Endometrial microvascular endothelial cells (primary cell): ENCODE data around the gene CSNK1G2. TPM values are rescaled to one million over a fixed set of nuclear protein-coding genes. Genes with fewer than 3 reads are reported as not detected.

Experiments used
- total RNA-seq: library from RNA; depleted of rRNA; stranded (reverse); fragments of >200 nt; gene quantifications from one replicate; pipeline ENCODE4 v1.2.3, GENCODE V29; 2015; ENCODE audit errors: inconsistent ontology term

The CSNK1G2 gene
- total RNA-seq, 1 donor from 2014 or later = 63.7 TPM

Other genes with a start within 250 kb of the CSNK1G2 start
- not detected for gene ONECUT3, start 187.7 kb upstream of the CSNK1G2 start, total RNA-seq
- gene ATP8B3, start 128.9 kb upstream of the CSNK1G2 start, total RNA-seq = 2.0 TPM
- 15.7 TPM for gene REXO1, start 92.7 kb upstream of the CSNK1G2 start, total RNA-seq
- gene KLF16, start 77.6 kb upstream of the CSNK1G2 start, total RNA-seq = 12.9 TPM
- gene ABHD17A, start 55.7 kb upstream of the CSNK1G2 start, total RNA-seq = 149 TPM
- 15.5 TPM for gene ADAT3, start 35.8 kb upstream of the CSNK1G2 start, total RNA-seq
- gene SCAMP4, start 35.8 kb upstream of the CSNK1G2 start, total RNA-seq = 83.0 TPM
- gene BTBD2, start 74.5 kb downstream of the CSNK1G2 start, total RNA-seq = 88.5 TPM
- gene MKNK2, start 110.1 kb downstream of the CSNK1G2 start, total RNA-seq = 111 TPM
- gene MOB3A, start 155.2 kb downstream of the CSNK1G2 start, total RNA-seq = 66.6 TPM
- gene IZUMO4, start 155.7 kb downstream of the CSNK1G2 start, total RNA-seq = not detected
- gene AP3D1, start 210.4 kb downstream of the CSNK1G2 start, total RNA-seq = 103 TPM
- gene DOT1L, start 222.8 kb downstream of the CSNK1G2 start, total RNA-seq = 12.5 TPM